HUDEP-2 (cell line): ENCODE measurements around the gene MRGPRX4.

Experiments
- DNase-seq, 76 experiments: peaks; one replicate each; lab custom pipeline; 2025; ENCODE audit not compliant: unreplicated experiment in 76 of 76; lab: John Stamatoyannopoulos, UW

Gene MRGPRX4

GRCh38 chr11:18204771-18205170 is 32.1 kb downstream of the MRGPRX4 start:
- DNase-seq = no peak

DNA sequence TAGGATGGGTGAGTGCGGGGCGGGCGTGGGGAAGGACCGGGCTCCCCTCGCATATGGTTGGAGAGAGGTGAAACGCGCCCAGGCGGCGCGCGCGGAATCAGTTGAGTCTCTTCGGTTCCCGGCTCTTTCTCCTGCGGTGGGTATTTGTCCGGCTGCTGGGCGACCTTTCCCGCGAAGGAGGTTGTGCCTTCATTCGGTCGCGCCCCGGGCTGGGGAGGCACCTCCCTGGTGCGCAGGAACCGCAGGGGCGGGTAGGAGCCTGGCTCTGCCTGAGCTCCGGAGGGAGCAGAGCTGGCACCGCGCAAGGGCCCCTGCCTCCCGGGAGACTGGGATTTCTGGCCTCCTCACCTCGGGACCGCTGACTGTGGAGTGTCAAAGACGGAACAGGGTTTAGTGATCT is 36.4 kb downstream of the MRGPRX4 start:
- DNase-seq = no peak

DNA sequence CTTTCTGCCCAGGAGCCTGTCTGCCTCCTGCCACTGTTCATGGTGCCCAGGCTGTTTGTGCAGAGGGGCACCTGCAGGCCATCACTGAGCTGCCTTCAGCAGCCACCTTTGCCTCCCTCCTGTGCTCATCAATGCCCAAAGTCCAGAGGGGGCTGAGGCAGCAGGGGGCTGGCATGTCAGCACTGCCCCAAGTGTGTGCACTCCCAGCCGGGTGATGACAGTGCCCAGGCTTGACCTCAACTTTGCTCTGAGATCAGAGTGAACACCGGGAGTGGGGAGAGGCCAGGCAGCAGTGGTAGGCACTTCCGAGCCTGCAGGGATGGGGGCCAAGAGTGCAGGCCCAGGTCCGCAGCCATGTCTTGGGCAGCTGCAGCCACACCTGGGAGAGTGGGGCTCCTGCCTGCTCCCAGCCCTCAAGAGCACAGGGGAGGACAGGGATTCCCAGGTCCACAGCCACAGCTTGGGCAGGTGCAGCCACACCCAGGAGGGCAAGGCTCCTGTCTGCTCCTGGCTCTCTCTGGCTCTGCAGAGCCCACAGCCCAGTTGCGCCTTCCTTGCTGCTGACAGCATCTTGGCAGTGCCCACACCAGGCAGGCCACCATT is 48.7 kb downstream of the MRGPRX4 start:
- no peak for DNase-seq

DNA sequence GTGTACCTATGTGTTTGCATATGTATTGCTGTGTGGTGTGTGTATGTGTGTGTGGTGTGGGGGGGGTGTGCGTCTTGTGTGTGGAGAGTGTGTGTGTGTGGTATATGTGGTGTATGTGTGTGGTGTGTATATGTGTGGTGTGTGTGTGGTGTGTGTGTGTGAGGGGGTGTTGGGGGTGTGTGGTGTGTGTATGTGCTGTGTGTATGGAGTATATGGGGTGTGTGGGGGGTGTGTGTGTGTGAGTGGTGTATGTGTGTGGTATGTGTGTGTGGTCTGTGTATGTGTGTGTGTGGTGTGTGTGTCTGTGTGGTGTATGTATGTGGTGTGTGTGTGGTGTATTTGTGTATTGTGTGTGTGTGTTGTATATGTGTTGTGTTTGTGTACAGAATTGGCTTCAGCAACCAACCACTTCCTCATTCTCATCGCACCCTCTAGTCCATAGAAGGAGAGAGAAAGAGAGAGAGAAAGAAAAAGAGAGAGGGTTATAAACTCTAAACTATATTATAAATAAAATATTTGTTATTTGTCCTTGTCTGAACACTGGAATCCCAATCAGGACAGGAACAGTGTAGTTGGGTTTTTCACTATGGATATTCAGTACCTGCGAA is 50.3 kb downstream of the MRGPRX4 start:
- no peak for DNase-seq
